HG02970 (cell line): ENCODE data around the gene ASB5.
"Not testable (repeated sequence)": the region's sequence is repeated elsewhere in the genome, so short reads cannot be mapped to it uniquely, and the experiment has no call there.

Experiments used
- ATAC-seq: cut with Tn5 transposase; IDR thresholded peaks from one replicate; pipeline ENCODE4 v1.9.1; 2021; ENCODE audit warnings: mild to moderate bottlenecking, moderate library complexity, moderate number of reproducible peaks; ENCODE audit not compliant: unreplicated experiment, low FRiP score

ASB5 gene

GRCh38 chr4:176279560-176279959 lies 10.5 kb upstream of the ASB5 start:
- not testable (repeated sequence) for ATAC-seq

GRCh38 chr4:176277162-176277904 lies 8.3 kb upstream of the ASB5 start:
- no peak for ATAC-seq

- ATAC-seq, result no peak
These were observed 7.7 kb upstream of the ASB5 start for GRCh38 chr4:176276710-176277109.

GRCh38 chr4:176274441-176274840 lies 5.4 kb upstream of the ASB5 start:
- ATAC-seq, result no peak

GRCh38 chr4:176273736-176274135 lies 4.7 kb upstream of the ASB5 start:
- no peak for ATAC-seq

- ATAC-seq, result no peak
These were observed 3.8 kb upstream of the ASB5 start for GRCh38 chr4:176272799-176273198.

- ATAC-seq, result no peak
These were observed 2.7 kb upstream of the ASB5 start for GRCh38 chr4:176271749-176272148.

GRCh38 chr4:176270669-176271068 lies 1.6 kb upstream of the ASB5 start:
- no peak for ATAC-seq

- ATAC-seq, result no peak
These were observed 3.0 kb downstream of the ASB5 start for GRCh38 chr4:176266026-176266425.

- ATAC-seq, result no peak
These were observed 6.8 kb downstream of the ASB5 start for GRCh38 chr4:176262243-176262642.

GRCh38 chr4:176261481-176261880 lies 7.5 kb downstream of the ASB5 start:
- ATAC-seq, result no peak

- ATAC-seq, result no peak
These were observed 8.0 kb downstream of the ASB5 start for GRCh38 chr4:176261018-176261417.

GRCh38 chr4:176259330-176260090 lies 9.5 kb downstream of the ASB5 start:
- ATAC-seq, result no peak

- ATAC-seq, result no peak
These were observed 10.9 kb downstream of the ASB5 start for GRCh38 chr4:176258135-176258534.

- no peak for ATAC-seq
These were observed 12.1 kb downstream of the ASB5 start for GRCh38 chr4:176256921-176257320.

- no peak for ATAC-seq
These were observed 26.2 kb downstream of the ASB5 start for GRCh38 chr4:176242764-176243347.

- no peak for ATAC-seq
These were observed 27.3 kb downstream of the ASB5 start for GRCh38 chr4:176241703-176242102.

- no peak for ATAC-seq
These were observed 30.2 kb downstream of the ASB5 start for GRCh38 chr4:176238826-176239225.

GRCh38 chr4:176238157-176238610 lies 30.8 kb downstream of the ASB5 start:
- no peak for ATAC-seq

GRCh38 chr4:176236946-176237345 lies 32.1 kb downstream of the ASB5 start:
- no peak for ATAC-seq

GRCh38 chr4:176230836-176231235 lies 38.2 kb downstream of the ASB5 start:
- no peak for ATAC-seq
